Activated naive CD8-positive, alpha-beta T cell treated with anti-CD3 and anti-CD28 coated beads, Interleukin-2, amount 10 ng/mL, durations not matched to agents 7 days and 5 days (primary cell): ENCODE measurements around the gene CDK15. TPM values are rescaled to one million over a fixed set of nuclear protein-coding genes. Genes with fewer than 3 reads are reported as not detected.

ENCODE experiments used
- ATAC-seq: fragments of 150-1000 bp; cut with Tn5 transposase; one replicate; pipeline ENCODE4 v1.10.0; 2021; ENCODE audit warnings: low read depth, moderate library complexity
- POLR2A ChIA-PET: fragments of 350-600 bp; sonication (Branson Sonifier 250); formaldehyde crosslinking; loops from one replicate; lab custom pipeline; 2021; ENCODE audit warnings: antibody characterized with exemption; lab: Charles Lee
- DNase-seq: peaks from one replicate; pipeline ENCODE4 v3.0.0; 2021
- H3K27ac Mint-ChIP-seq: one replicate; pipeline ENCODE4 v1.8.0; 2022; ENCODE audit warnings: mild to moderate bottlenecking, mixed read lengths
- H3K27me3 Mint-ChIP-seq: one replicate; pipeline ENCODE4 v1.8.0; 2022; ENCODE audit warnings: mild to moderate bottlenecking, moderate library complexity, mixed read lengths
- H3K36me3 Mint-ChIP-seq: one replicate; pipeline ENCODE4 v1.8.0; 2021; ENCODE audit warnings: mild to moderate bottlenecking, mixed read lengths
- H3K4me1 Mint-ChIP-seq: one replicate; pipeline ENCODE4 v1.8.0; 2021; ENCODE audit warnings: mixed read lengths
- H3K4me3 Mint-ChIP-seq: one replicate; pipeline ENCODE4 v1.8.0; 2022; ENCODE audit warnings: mild to moderate bottlenecking, moderate library complexity, mixed read lengths
- H3K9me3 Mint-ChIP-seq: one replicate; pipeline ENCODE4 v1.8.0; 2021; ENCODE audit warnings: mixed read lengths
- total RNA-seq, 2 experiments: library from RNA; stranded (reverse); gene quantifications; one replicate each; pipeline ENCODE4 v1.2.3, GENCODE V29; 2021

The CDK15 gene
- total RNA-seq, 2 experiments from 2014 or later = not detected

DNA sequence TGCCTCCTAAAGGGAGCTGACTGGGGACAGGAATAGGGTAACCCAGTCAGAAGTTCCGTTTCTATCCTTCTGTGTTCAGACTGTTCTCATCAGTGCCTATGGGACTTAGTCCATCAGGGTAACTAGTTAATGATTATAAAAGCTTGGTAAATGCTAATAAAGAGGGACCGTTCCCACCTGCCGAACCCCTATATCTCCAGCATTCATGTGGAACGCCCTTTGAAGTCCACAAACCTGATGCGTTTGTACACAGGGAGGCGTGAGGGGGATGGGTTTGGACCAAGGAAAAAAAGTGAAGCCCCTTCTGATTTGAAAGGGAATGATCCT is 112.9 kb downstream of the CDK15 start:
- ATAC-seq (no peak), DNase-seq (no peak)
- Mint-ChIP-seq H3K36me3 (no peaks in the 10 kb centered on the region), H3K4me1 (no peaks in the 10 kb centered on the region), H3K4me3 (no peak overlapping the region), H3K9me3 (peaks cover 2% of the 10 kb centered on the region), H3K27ac (no peak overlapping the region), H3K27me3 (peaks cover 3% of the 10 kb centered on the region)
- POLR2A ChIA-PET = no interaction called here

DNA sequence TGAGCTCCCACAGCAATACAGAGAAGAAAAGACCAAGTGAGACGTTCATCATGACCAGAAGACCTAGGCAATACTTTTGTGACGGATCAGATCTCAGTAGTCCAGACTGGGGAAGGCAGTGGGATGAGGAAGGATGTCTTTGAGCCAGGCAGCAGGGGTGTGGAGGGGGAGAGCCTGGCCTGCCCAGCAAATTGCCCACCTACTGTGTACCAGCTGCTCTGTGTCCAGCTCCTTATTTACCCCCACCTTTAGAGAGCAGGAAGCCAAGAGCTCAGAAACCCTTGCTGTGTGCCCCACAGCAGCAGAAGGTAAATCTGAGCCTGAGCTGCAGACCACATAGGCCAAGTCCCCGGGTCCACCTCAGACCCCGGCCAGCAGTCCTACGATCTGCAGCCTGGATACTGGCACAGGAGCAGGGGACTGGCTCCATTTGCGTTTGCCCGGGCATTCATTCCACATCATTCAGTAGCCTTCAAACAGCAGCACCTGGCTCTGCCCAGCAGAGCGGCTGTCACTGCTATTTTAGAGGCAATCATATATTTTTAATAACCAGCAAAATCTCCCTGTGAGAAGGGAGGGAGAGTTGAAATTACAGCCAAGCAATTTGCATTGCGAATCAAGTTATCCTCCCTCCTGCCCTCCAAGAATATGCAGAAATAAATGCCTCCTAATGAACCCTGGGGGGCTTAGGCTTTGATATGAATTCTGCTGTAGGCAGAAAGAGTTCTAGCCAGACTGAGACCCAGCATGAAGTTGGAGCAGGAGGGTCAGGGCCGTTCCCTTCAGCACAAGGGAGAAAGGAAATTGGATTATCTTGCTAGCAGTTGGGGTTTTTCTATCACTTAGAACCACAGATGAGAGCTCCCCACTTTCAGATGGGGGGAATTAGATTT is 117.3 kb downstream of the CDK15 start:
- ATAC-seq (no peak), DNase-seq (no peak)
- POLR2A ChIA-PET = interaction anchor here (0.5 kb wide), 1 partner anchor 198 kb away, joined by 3 read pairs; no protein-coding TSS in a partner anchor
- H3K27me3 Mint-ChIP-seq = peaks cover 7% of the 10 kb centered on the region
- H3K27ac Mint-ChIP-seq = no peak overlapping the region
- H3K36me3 Mint-ChIP-seq = no peaks in the 10 kb centered on the region
- H3K4me1 Mint-ChIP-seq = no peaks in the 10 kb centered on the region
- no peak overlapping the region for H3K4me3 Mint-ChIP-seq
- peaks cover 2% of the 10 kb centered on the region for H3K9me3 Mint-ChIP-seq

DNA sequence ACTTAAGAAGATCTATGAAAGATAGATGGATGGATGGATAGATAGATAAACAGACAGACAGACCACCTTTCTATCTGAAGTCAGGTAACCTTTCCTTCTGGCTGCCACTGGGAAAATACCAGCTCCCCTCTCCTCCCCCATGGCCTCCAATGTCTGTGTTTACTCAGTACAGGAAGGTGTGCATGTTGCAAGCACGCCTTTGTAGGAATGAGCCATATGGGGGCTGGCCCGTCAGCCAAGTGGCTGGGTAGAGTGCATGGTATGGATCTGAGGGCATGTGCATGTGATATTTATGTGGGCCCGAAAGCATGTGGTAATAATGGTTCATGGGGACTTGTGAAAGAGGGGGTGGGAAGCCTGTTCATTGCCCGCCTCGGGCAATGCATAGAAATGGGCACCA is 118.1 kb downstream of the CDK15 start:
- Mint-ChIP-seq H3K27me3 (peaks cover 7% of the 10 kb centered on the region), H3K4me1 (no peaks in the 10 kb centered on the region), H3K4me3 (no peak overlapping the region), H3K27ac (no peak overlapping the region), H3K9me3 (peaks cover 2% of the 10 kb centered on the region), H3K36me3 (no peaks in the 10 kb centered on the region)
- POLR2A ChIA-PET = no interaction called here
- no peak for ATAC-seq
- no peak for DNase-seq

DNA sequence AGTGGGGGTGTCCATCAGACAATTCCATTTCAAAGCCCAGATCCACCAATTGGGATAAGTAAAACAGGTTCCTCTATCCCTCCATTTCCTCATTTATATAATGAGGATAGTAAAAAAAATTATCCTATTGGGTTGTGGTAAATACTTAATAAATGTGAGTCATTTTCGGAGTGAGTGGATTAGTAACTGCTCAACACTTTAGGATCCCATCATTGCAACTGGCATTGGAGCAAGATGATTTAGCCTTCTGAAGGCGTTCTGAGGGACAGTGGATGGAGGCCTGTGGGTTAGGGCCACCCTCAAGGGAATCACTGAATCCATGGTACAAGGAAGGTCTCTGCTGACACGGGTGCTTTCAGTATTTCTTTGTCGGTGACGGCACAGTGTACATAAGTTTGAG is 118.7 kb downstream of the CDK15 start:
- H3K36me3 Mint-ChIP-seq = no peaks in the 10 kb centered on the region
- no peak overlapping the region for H3K27ac Mint-ChIP-seq
- ATAC-seq (no peak), DNase-seq (no peak)
- no peaks in the 10 kb centered on the region for H3K4me1 Mint-ChIP-seq
- peaks cover 7% of the 10 kb centered on the region for H3K27me3 Mint-ChIP-seq
- no peak overlapping the region for H3K4me3 Mint-ChIP-seq
- H3K9me3 Mint-ChIP-seq = peaks cover 2% of the 10 kb centered on the region
- POLR2A ChIA-PET = no interaction called here

DNA sequence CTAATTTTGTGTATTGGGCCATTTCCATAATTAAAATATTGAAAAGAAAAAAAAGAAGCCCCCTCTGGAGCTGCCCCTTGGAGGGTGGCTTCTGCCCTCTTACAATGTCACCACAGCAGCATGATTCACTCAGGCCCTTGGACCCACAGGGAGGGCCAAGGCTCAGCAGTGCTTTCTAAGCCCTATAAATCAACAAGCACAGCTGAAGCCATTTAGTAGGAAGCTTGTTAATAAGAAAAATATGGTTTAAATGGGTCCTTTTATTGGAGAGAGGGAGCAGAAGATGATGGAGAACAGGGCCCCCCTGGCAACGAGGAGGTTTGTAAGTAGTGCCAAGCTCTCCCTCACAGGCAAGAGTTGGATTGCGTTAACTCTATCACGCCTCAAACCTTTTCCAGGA is 119.7 kb downstream of the CDK15 start:
- H3K27me3 Mint-ChIP-seq = peaks cover 5% of the 10 kb centered on the region
- H3K4me3 Mint-ChIP-seq = no peak overlapping the region
- no peaks in the 10 kb centered on the region for H3K36me3 Mint-ChIP-seq
- H3K4me1 Mint-ChIP-seq = peaks cover 3% of the 10 kb centered on the region
- DNase-seq (no peak), ATAC-seq (no peak)
- H3K9me3 Mint-ChIP-seq = peaks cover 2% of the 10 kb centered on the region
- H3K27ac Mint-ChIP-seq = no peak overlapping the region
- POLR2A ChIA-PET = no interaction called here

DNA sequence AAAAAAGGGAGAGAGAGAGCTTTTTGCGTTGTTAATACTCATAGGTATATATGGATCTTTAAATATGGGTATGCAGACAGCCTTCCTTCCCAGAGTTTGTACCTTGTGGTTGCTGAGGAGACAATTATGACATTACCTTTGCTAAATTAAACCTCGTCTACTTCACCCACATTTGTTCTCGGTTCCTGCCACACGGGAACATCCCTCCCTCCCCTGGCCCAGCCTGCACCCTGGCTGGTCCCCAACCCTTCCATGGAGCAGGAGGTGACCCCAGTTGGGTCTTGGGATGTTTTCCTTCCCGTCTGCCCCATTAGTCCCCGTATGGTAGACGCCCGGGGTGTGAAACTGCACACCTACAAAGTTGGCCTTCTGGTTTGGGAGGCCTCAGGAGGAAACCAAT is 122.0 kb downstream of the CDK15 start:
- Mint-ChIP-seq H3K27me3 (peaks cover 5% of the 10 kb centered on the region), H3K4me1 (peaks cover 3% of the 10 kb centered on the region), H3K27ac (no peak overlapping the region), H3K4me3 (no peak overlapping the region), H3K9me3 (no peaks in the 10 kb centered on the region), H3K36me3 (no peaks in the 10 kb centered on the region)
- POLR2A ChIA-PET = no interaction called here
- ATAC-seq = no peak
- DNase-seq = no peak

DNA sequence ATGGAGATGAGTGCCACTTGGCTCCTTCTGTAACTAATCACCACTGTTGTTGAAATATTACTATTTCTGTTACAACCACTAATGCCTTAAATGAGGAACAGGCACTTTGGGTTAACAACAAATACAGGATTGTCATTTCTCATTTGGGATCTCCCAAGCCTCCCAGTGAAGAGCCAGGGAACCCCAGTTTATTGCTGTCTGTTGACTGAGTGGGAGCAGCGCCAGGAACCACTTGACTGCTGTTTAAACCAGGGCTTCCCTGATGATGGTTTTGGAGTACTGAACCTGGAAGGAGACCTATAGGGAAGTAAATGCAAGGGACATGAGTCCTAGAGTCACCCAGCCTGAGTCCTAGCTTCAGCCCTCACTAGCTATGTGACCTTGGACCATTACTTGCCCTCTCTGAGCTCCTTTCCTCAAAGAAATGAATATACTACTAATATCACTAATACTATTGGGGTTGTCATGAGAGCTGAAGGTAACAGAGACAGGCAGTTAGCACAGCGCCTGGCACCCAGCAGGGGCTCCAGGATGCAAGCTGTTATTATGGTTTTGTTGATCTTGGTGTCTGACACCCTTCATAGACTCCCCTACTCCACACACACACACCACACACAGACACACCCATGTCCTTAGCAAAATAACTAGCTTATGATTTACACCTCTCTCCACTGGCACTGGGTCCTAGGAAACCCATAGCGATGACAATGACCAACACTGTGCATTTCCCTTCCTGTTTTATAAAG is 123.1 kb downstream of the CDK15 start:
- H3K4me1 Mint-ChIP-seq = peaks cover 3% of the 10 kb centered on the region
- H3K36me3 Mint-ChIP-seq = no peaks in the 10 kb centered on the region
- no peak overlapping the region for H3K4me3 Mint-ChIP-seq
- no peaks in the 10 kb centered on the region for H3K9me3 Mint-ChIP-seq
- H3K27ac Mint-ChIP-seq = no peak overlapping the region
- POLR2A ChIA-PET = no interaction called here
- no peak for ATAC-seq
- no peak for DNase-seq
- H3K27me3 Mint-ChIP-seq = peaks cover 8% of the 10 kb centered on the region

DNA sequence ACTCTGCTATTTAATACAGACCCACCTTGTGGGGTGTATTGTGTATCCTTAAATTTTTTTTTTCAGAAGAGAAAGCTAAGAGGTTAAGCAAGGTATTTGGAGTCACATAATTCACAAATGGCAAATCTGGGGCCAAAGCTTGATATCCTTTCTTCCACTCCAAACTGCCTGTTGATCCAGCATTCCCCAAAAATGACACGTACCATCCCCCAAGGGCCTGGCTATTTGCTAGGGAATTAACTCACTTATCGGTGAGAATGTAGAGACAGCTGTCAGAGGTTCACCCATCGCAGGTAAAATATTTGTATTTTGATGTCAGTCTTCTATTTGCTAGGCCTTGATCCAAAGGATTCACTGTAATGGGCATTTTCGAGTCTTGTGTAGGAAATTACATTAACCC is 123.7 kb downstream of the CDK15 start:
- no peaks in the 10 kb centered on the region for H3K9me3 Mint-ChIP-seq
- H3K4me1 Mint-ChIP-seq = peaks cover 3% of the 10 kb centered on the region
- POLR2A ChIA-PET = no interaction called here
- H3K27me3 Mint-ChIP-seq = peaks cover 3% of the 10 kb centered on the region
- no peaks in the 10 kb centered on the region for H3K36me3 Mint-ChIP-seq
- ATAC-seq (no peak), DNase-seq (no peak)
- H3K27ac Mint-ChIP-seq = no peak overlapping the region
- H3K4me3 Mint-ChIP-seq = no peak overlapping the region

DNA sequence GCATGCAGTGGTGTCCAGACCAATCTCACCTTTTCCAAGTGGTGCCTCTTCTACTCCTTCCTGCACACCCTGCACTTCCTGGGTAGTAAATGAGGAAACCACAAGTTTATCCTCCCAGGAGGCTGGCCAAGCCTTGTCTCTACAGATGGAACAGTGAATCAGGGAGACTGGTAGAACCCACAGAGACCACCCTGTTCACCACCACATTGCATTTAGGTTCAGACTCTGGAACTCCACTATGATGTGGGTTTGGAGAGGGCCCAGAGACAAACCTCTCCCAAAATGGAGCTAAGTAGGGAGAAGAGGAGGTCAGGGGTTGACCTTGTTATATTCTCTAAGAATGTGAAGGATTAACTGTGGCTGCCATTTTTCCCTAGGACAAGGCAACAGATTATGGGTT is 124.5 kb downstream of the CDK15 start:
- Mint-ChIP-seq H3K27me3 (peaks cover 3% of the 10 kb centered on the region), H3K9me3 (no peaks in the 10 kb centered on the region), H3K4me1 (peaks cover 3% of the 10 kb centered on the region), H3K27ac (no peak overlapping the region), H3K4me3 (no peak overlapping the region), H3K36me3 (no peaks in the 10 kb centered on the region)
- ATAC-seq = no peak
- no peak for DNase-seq
- POLR2A ChIA-PET = no interaction called here

DNA sequence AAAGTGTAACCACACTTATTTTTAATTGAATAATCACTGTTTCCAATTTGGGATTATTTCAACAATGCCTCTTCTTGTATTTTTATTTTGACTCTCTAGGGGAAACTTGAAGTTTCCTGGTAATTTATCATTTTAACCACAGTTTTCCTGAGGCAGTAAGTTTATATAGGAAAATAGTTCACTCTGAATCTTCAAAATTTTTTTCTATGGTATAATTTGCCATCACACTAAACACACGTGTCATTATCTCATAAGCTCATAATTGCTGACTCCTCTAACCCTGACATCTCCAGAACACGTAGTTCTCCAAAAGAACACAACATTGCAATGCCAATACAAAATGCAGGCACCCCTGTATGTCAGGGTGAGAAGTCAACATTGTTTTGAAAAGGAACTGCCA is 125.1 kb downstream of the CDK15 start:
- DNase-seq = no peak
- Mint-ChIP-seq H3K4me3 (no peak overlapping the region), H3K27ac (no peak overlapping the region), H3K4me1 (peaks cover 3% of the 10 kb centered on the region), H3K9me3 (no peaks in the 10 kb centered on the region), H3K36me3 (no peaks in the 10 kb centered on the region), H3K27me3 (peaks cover 3% of the 10 kb centered on the region)
- no peak for ATAC-seq
- POLR2A ChIA-PET = no interaction called here

DNA sequence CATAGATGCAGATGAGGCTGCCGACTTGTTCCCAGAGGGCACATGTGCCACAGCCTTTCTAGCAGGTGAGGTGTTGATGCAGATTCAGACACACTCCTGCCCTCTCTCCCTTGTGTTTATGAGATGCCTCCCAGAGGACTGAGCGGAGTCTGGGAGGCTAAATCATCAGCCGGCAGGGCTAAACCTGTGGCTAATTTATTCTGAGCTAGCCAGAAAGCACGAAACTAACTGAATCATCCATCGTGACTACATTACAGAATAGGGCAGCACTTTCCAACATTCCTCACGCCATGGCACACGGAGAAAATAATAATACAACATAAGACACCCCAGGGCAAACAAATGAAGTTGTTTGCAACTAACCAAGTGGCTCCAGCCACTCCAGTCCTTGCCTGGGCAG is 125.6 kb downstream of the CDK15 start:
- no peak for ATAC-seq
- no peaks in the 10 kb centered on the region for H3K9me3 Mint-ChIP-seq

DNA sequence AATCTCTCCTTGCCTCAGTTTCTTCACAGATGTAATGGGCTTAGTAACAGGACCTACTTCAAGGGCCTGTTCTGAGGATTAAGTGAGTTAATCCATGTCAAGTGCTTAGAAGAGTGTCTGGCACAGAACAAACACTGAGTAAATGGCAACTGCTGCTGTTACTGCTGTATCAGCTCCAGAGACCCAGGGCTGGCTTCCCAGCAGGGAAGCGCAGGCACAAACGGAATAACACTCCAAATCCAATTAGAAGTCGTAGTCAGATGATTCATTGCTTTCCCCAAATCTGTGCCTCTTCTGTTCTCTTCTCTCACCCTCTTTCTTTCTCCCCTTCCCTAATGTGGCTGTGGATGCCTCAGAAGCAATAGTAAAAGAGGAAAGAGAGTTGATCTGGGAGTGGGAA is 126.2 kb downstream of the CDK15 start:
- no peak overlapping the region for H3K4me3 Mint-ChIP-seq
- no peak for ATAC-seq
- H3K27me3 Mint-ChIP-seq = peaks cover 3% of the 10 kb centered on the region
- H3K36me3 Mint-ChIP-seq = no peaks in the 10 kb centered on the region
- H3K4me1 Mint-ChIP-seq = peaks cover 3% of the 10 kb centered on the region
- DNase-seq = no peak
- no peaks in the 10 kb centered on the region for H3K9me3 Mint-ChIP-seq
- no peak overlapping the region for H3K27ac Mint-ChIP-seq
- POLR2A ChIA-PET = no interaction called here

More for the DNA sequence above, 125.6 kb downstream of the CDK15 start:
- POLR2A ChIA-PET = no interaction called here
- Mint-ChIP-seq H3K4me1 (peaks cover 3% of the 10 kb centered on the region), H3K27ac (no peak overlapping the region), H3K4me3 (no peak overlapping the region), H3K36me3 (no peaks in the 10 kb centered on the region), H3K27me3 (peaks cover 3% of the 10 kb centered on the region)
- DNase-seq = no peak

DNA sequence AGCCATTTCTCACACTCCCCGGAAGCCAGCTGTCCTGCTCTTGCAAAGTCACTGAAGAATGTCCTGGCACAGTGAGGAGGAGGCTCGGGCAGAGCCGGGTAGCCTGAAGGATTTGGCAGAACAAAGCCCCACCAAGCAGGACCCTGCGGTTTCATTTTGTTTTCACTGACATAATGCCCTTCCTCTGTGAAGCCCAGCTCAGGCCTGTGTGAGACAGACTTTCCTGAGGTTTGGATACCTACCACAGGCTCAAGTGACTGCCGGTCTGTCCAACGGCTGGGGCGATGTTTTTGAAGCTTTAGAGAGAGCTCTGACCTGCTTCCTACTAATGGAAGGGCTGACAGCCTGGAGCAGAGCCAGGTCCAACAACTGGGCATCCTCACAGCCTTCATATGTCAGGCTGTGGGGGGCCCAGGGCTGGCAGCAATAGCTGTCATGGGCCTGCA is 127.5 kb downstream of the CDK15 start:
- Mint-ChIP-seq H3K36me3 (no peaks in the 10 kb centered on the region), H3K4me3 (no peak overlapping the region), H3K9me3 (no peaks in the 10 kb centered on the region), H3K4me1 (peaks cover 3% of the 10 kb centered on the region), H3K27ac (no peak overlapping the region), H3K27me3 (peaks cover 8% of the 10 kb centered on the region)
- ATAC-seq (no peak), DNase-seq (no peak)
- POLR2A ChIA-PET = no interaction called here

DNA sequence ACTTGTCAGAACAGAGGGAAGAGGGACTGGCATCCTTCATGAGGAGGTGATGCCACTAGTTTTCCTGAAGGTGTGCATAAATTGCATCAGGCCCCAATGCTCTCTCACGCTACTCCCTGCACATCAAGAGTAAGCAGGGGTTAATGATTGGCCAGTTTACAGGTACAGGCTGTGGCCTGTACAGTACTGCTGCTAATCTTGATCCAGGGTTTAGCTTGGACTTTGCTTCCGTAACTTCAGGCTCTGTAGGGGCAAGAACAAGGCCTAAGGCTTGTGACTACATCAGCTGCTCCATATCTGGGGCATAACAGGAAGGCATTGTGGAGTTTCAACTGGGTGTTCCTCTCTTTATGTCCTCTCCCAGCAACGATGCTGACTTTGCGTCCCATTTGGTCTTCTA is 130.5 kb downstream of the CDK15 start:
- POLR2A ChIA-PET = no interaction called here
- Mint-ChIP-seq H3K36me3 (no peaks in the 10 kb centered on the region), H3K4me3 (no peak overlapping the region), H3K27me3 (peaks cover 8% of the 10 kb centered on the region), H3K4me1 (no peaks in the 10 kb centered on the region), H3K27ac (no peak overlapping the region), H3K9me3 (no peaks in the 10 kb centered on the region)
- ATAC-seq (no peak), DNase-seq (no peak)
